CD14-positive monocyte (primary cell): ENCODE measurements around the gene FADS3. TPM values are rescaled to one million over a fixed set of nuclear protein-coding genes. Genes with fewer than 3 reads are reported as not detected.

ENCODE experiments used
- DNase-seq, 3 donors: peaks; one replicate each; pipeline ENCODE4 v3.0.0-alpha.2; 2011 to 2022
- H2AFZ ChIP-seq: 2 replicates; pipeline ENCODE4 v1.6.0; 2012; ENCODE audit warnings: mild to moderate bottlenecking, low read depth, low read length, inconsistent platforms; ENCODE audit not compliant: insufficient read depth, poor library complexity, severe bottlenecking
- H3K27ac ChIP-seq, 2 donors: 1 replicate in 1 of 2; 2 replicates in 1 of 2; pipeline ENCODE4 v1.5.1; 2012 to 2013; ENCODE audit warnings: low read length in 2 of 2, control low read depth in 1 of 2, inconsistent platforms in 1 of 2, low read depth in 1 of 2, mild to moderate bottlenecking in 1 of 2
- H3K27me3 ChIP-seq, 2 donors: one replicate each; pipeline versions ENCODE4 v1.6.0 to v1.6.1; 2011 to 2013; ENCODE audit warnings: low read length in 2 of 2; ENCODE audit not compliant: control insufficient read depth in 2 of 2, insufficient read depth in 2 of 2
- H3K36me3 ChIP-seq, 2 donors: replicated peaks in 1 of 2; 1 replicate in 1 of 2; 2 replicates in 1 of 2; pipeline versions ENCODE4 v1.5.1 to v1.6.1; 2012 to 2013; ENCODE audit warnings: low read length in 2 of 2, control low read depth in 1 of 2, inconsistent platforms in 1 of 2, mild to moderate bottlenecking in 1 of 2; ENCODE audit not compliant: insufficient read depth in 2 of 2, control insufficient read depth in 1 of 2
- H3K4me1 ChIP-seq, 2 donors: 1 replicate in 1 of 2; 2 replicates in 1 of 2; pipeline versions ENCODE4 v1.5.1 to v1.6.1; 2012 to 2013; ENCODE audit warnings: low read length in 2 of 2, control low read depth in 1 of 2, inconsistent platforms in 1 of 2, mild to moderate bottlenecking in 1 of 2, moderate library complexity in 1 of 2; ENCODE audit not compliant: insufficient read depth in 2 of 2, control insufficient read depth in 1 of 2
- H3K4me2 ChIP-seq: replicated peaks from 2 replicates; pipeline ENCODE3; 2012; ENCODE audit warnings: low read length, moderate library complexity, mild to moderate bottlenecking; ENCODE audit not compliant: poor library complexity, severe bottlenecking; ENCODE audit errors: extremely low read depth
- H3K4me3 ChIP-seq, 3 experiments: fragments of 200-600 bp in 1 of 3; sonication (generic) in 1 of 3; replicated peaks in 1 of 3; 1 replicate in 2 of 3; 2 replicates in 1 of 3; pipeline ENCODE4 v1.5.1; 2011 to 2013; ENCODE audit warnings: low read length in 3 of 3, mild to moderate bottlenecking in 3 of 3, control low read depth in 2 of 3, low read depth in 2 of 3, inconsistent platforms in 1 of 3, moderate library complexity in 1 of 3
- H3K79me2 ChIP-seq: 2 replicates; pipeline ENCODE4 v1.6.0; 2012; ENCODE audit warnings: mild to moderate bottlenecking, control low read depth, inconsistent platforms, low read length, moderate library complexity; ENCODE audit not compliant: insufficient read depth
- H3K9ac ChIP-seq: 2 replicates; pipeline ENCODE4 v1.6.0; 2017; ENCODE audit warnings: low read length, mild to moderate bottlenecking; ENCODE audit not compliant: insufficient read depth, poor library complexity, severe bottlenecking
- H3K9me3 ChIP-seq, 2 donors: replicated peaks in 1 of 2; 1 replicate in 1 of 2; 2 replicates in 1 of 2; pipeline versions ENCODE4 v1.5.1 to v1.6.1; 2012 to 2013; ENCODE audit warnings: low read length in 2 of 2, control low read depth in 1 of 2; ENCODE audit not compliant: control insufficient read depth in 1 of 2, insufficient read depth in 1 of 2
- H4K20me1 ChIP-seq: 2 replicates; pipeline ENCODE4 v1.6.0; 2012; ENCODE audit warnings: mild to moderate bottlenecking, low read length, control low read depth, moderate library complexity; ENCODE audit not compliant: insufficient read depth
- H3K27ac Mint-ChIP-seq, 7 donors: one replicate each; pipeline ENCODE4 v1.8.0; 2020; ENCODE audit warnings: mild to moderate bottlenecking in 7 of 7, mixed read lengths in 7 of 7, moderate library complexity in 6 of 7, inconsistent platforms in 2 of 7
- H3K27me3 Mint-ChIP-seq, 3 donors: one replicate each; pipeline ENCODE4 v1.8.0; 2021 to 2022; ENCODE audit warnings: low read depth in 3 of 3, mild to moderate bottlenecking in 3 of 3, mixed read lengths in 3 of 3, moderate library complexity in 3 of 3, inconsistent platforms in 1 of 3
- H3K36me3 Mint-ChIP-seq, 2 donors: one replicate each; pipeline ENCODE4 v1.8.0; 2020; ENCODE audit warnings: mixed read lengths in 2 of 2, inconsistent platforms in 1 of 2, mild to moderate bottlenecking in 1 of 2
- H3K4me1 Mint-ChIP-seq: one replicate; pipeline ENCODE4 v1.8.0; 2020; ENCODE audit warnings: mild to moderate bottlenecking, mixed read lengths
- H3K4me3 Mint-ChIP-seq, 2 donors: one replicate each; pipeline ENCODE4 v1.8.0; 2020; ENCODE audit warnings: mild to moderate bottlenecking in 2 of 2, mixed read lengths in 2 of 2, moderate library complexity in 1 of 2
- H3K9me3 Mint-ChIP-seq, 7 donors: one replicate each; pipeline ENCODE4 v1.8.0; 2020 to 2022; ENCODE audit warnings: mixed read lengths in 7 of 7, mild to moderate bottlenecking in 6 of 7, moderate library complexity in 6 of 7, inconsistent platforms in 2 of 7
- WGBS: methylation state at CpG from one replicate; pipeline ENCODE4 v1.1.5; 2013; ENCODE audit warnings: missing lambda C conversion rate; ENCODE audit not compliant: insufficient coverage; 5-methylcytosine and 5-hydroxymethylcytosine counted together
- intact Hi-C, 2 donors: fragments of 100-400 bp; cut with micrococcal nuclease; formaldehyde crosslinking; loops; one replicate each; pipeline versions ENCODE4 v1.15.0 to v1.15.1; 2023
- polyA plus RNA-seq, 3 donors: library from polyadenylated mRNA; depleted of rRNA in 1 of 3; unstranded in 2 of 3; stranded (reverse) in 1 of 3; fragments of 300-500 nt in 2 of 3; fragments of >200 nt in 1 of 3; fragmentation: Illumina TruSeq in 2 of 3; gene quantifications; 1 replicate in 2 of 3; 2 replicates in 1 of 3; pipeline ENCODE4 v1.2.3, GENCODE V29; 2012 to 2021
- TF ChIP-seq, protein P1 (sequence below): fragments of 200-600 bp; IDR thresholded peaks from one replicate; pipeline ENCODE4 v1.8.0; 2022; ENCODE audit warnings: antibody characterized with exemption, mild to moderate bottlenecking

FADS3 gene
- polyA plus RNA-seq, 3 donors = 2.5 to 6.8 (median 5.8) TPM

DNA sequence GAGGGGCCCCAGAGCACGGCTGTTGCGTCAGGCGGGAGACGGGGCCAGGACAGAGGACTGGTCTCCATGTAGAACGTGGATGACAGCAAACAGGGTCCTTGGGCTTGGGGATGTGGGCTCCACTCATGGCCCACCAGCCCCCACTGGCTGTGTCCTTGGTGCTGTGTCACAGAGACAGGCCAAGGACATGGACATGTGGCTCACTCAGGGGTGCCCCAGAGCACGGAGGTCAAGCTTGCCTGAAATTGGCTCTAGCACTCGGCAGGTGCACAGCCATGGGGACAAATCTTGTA lies 48.9 kb downstream of the FADS3 start:
- Histone ChIP-seq H3K9me3 (no peaks in the 10 kb centered on the region), H3K9ac (no peak overlapping the region), H3K27me3 (no peaks in the 10 kb centered on the region), H3K27ac (no peak overlapping the region), H3K79me2 (no peaks in the 10 kb centered on the region), H3K4me1 (no peaks in the 10 kb centered on the region), H2AFZ (no peak overlapping the region), H4K20me1 (no peaks in the 10 kb centered on the region), H3K4me2 (no peak overlapping the region), H3K4me3 (no peak overlapping the region), H3K36me3 (peaks cover 12 to 46% of the 10 kb centered on the region in 2 donors)
- Mint-ChIP-seq H3K27me3 (peaks cover 0 to 5% (median 3%) of the 10 kb centered on the region in 3 donors), H3K4me3 (no peak overlapping the region), H3K4me1 (no peaks in the 10 kb centered on the region), H3K27ac (no peak overlapping the region), H3K9me3 (no peaks in the 10 kb centered on the region), H3K36me3 (peaks cover 36 to 92% of the 10 kb centered on the region in 2 donors)
- TF ChIP-seq, protein P1, sequence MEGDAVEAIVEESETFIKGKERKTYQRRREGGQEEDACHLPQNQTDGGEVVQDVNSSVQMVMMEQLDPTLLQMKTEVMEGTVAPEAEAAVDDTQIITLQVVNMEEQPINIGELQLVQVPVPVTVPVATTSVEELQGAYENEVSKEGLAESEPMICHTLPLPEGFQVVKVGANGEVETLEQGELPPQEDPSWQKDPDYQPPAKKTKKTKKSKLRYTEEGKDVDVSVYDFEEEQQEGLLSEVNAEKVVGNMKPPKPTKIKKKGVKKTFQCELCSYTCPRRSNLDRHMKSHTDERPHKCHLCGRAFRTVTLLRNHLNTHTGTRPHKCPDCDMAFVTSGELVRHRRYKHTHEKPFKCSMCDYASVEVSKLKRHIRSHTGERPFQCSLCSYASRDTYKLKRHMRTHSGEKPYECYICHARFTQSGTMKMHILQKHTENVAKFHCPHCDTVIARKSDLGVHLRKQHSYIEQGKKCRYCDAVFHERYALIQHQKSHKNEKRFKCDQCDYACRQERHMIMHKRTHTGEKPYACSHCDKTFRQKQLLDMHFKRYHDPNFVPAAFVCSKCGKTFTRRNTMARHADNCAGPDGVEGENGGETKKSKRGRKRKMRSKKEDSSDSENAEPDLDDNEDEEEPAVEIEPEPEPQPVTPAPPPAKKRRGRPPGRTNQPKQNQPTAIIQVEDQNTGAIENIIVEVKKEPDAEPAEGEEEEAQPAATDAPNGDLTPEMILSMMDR = no peak
- no peak for DNase-seq
- intact Hi-C loops = no loop called here
- WGBS = 95% methylated on average over 7 of the region's 7 CpGs

DNA sequence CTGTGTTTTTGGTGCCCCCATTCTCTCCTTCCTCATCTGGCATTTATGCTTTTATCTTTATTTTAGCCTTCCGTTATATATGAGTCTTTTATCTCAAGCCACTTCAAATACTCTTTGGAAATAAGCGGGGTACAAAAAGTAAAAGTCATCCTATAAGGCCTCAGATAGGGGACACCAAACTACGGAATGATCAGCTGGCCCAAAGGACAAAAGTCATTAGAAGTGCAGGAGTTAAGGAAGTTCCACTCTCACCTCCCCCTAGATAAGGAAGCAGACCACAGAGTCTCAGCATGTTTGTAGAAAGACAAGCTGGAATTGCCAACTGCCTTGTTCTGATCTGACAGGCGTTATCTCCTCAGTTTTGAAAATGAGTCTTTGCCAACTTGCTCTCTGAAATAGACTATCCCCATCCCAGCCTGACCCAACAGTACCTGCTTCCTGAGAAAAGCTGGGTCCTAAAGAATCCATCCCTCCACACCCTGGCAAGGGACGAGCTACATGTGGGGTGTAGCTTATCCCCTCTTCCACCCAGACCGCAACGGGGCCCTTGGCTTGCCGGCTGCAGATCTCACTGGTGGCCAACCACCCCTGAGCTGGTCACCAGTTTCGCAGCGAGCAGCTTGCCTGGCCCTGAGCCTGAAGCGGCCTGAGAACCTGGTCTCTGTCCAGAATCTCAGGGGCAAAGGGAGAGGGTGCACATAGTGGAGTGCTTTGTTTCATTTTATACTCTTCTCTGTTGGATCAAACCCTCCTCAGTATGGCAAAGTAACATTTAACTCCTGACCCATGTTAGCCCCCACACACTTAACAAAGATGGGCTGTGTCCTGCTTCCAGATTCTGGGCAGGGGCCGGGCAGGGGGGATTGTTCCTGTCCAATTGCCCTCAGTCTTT lies 49.5 kb downstream of the FADS3 start:
- Histone ChIP-seq H3K27ac (no peak overlapping the region), H3K4me3 (no peak overlapping the region), H2AFZ (no peak overlapping the region), H3K36me3 (peaks cover 12 to 41% of the 10 kb centered on the region in 2 donors), H3K79me2 (no peaks in the 10 kb centered on the region), H3K9ac (no peak overlapping the region), H4K20me1 (no peaks in the 10 kb centered on the region), H3K9me3 (no peaks in the 10 kb centered on the region), H3K27me3 (no peaks in the 10 kb centered on the region), H3K4me1 (no peaks in the 10 kb centered on the region), H3K4me2 (no peak overlapping the region)
- H3K27me3 Mint-ChIP-seq = peaks cover 0 to 5% (median 3%) of the 10 kb centered on the region in 3 donors
- TF ChIP-seq, protein P1 = no peak
- H3K4me3 Mint-ChIP-seq = no peak overlapping the region
- H3K27ac Mint-ChIP-seq = peak overlapping the region in 1 of 7 donors; percentile 13
- intact Hi-C loops = no loop called here
- no peaks in the 10 kb centered on the region for H3K4me1 Mint-ChIP-seq
- WGBS = 98% methylated on average over 8 of the region's 12 CpGs
- H3K36me3 Mint-ChIP-seq = peaks cover 35 to 89% of the 10 kb centered on the region in 2 donors
- H3K9me3 Mint-ChIP-seq = no peaks in the 10 kb centered on the region
- DNase-seq = no peak
